ENCODE data around the gene TMEM106C. TPM values are rescaled to one million over a fixed set of nuclear protein-coding genes. Genes with fewer than 3 reads are reported as not detected.

Gene TMEM106C
- total and polyA plus RNA-seq, 8 donors: 24.7 to 44.7 (median 31.7) TPM

- Histone ChIP-seq H3K27me3 (peaks cover 0 to 30% (median 8%) of the 10 kb centered on the region in 4 donors), H3K4me1 (peaks cover 13 to 32% (median 28%) of the 10 kb centered on the region in 3 donors), H3K9me3 (no peaks in the 10 kb centered on the region), H3K4me3 (peak within 1 kb of the TSS in 2 of 4 donors; percentile 16 to 39), H3K27ac (no peak within 1 kb of the TSS), H3K36me3 (no peaks in the 10 kb centered on the region)
- no peak for TF ChIP-seq CTCF (IDR thresholded peaks at IDR 0.05)
- intact Hi-C loops (cut with DNase I): no loop called here
- ATAC-seq (peak in 3 of 4 donors; percentile 11 to 31 (median 20)), FAIRE-seq (no peak), DNase-seq (peak in 2 of 6 donors; percentile 65 to 79)
- 1 to 2% methylated on average over 52 to 83 of the region's 83 CpGs for WGBS, 2 donors
Observed at GRCh38 chr12:48004053-48004941, 40.9 kb downstream of the TMEM106C start, which contains the start of gene COL2A1. COL2A1 (minus strand) TSS chr12:48004476; CDS start chr12:48004321, 155 bp downstream.

DNA sequence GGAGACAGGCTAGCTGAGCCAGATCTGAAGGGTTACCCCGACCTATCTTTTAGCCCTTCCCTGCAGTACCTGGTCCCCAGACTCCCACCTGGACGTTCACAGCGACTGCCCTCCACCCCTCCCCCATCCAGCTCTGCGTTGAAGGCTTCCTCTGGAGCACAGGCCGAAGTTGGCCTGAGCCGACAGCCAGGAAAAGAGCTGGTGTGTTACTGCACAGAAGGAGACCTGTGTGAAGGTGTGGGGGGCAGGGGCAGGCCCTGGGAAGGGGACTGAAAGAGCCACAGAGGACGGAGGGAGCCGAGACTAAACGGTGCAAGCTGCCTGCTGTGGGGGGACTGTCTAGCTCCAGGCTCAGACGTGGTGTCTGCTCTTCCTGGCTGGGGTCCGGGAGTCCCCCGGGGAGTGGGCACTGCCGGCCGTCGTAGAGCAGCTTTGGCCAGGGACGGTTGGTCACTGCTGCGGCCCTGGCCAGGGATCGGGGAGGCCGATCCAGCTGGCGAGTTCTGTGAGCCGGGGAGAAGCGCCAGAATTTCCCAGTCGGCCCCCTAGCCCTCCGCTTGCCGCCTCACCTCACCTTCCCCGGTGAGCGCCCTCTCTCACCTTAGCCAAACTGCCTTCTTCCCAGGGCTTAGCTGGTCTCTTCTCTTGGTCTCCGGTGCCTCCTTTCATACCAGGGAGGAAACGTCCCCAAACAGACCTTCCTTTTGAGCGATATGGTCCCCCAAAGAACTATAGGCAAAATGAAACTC, 41.8 kb downstream of the TMEM106C start:
- Histone ChIP-seq H3K9me3 (no peaks in the 10 kb centered on the region), H3K4me1 (peaks cover 13 to 32% (median 28%) of the 10 kb centered on the region in 3 donors), H3K27ac (no peak overlapping the region), H3K27me3 (peaks cover 0 to 30% (median 8%) of the 10 kb centered on the region in 4 donors), H3K36me3 (no peaks in the 10 kb centered on the region), H3K4me3 (peak overlapping the region in 1 of 4 donors; percentile 39)
- 52 to 57% methylated on average over 30 of the region's 30 CpGs for WGBS, 2 donors
- intact Hi-C loops (cut with DNase I): no loop called here
- ATAC-seq: no peak
- FAIRE-seq: no peak
- no peak for TF ChIP-seq CTCF (IDR thresholded peaks at IDR 0.05)
- DNase-seq: peak in 2 of 6 donors; percentile 48 to 54

- FAIRE-seq: no peak
- no peaks in the 10 kb centered on the region for H3K9me3 ChIP-seq
- peaks cover 13 to 32% (median 28%) of the 10 kb centered on the region in 3 donors for H3K4me1 ChIP-seq
- DNase-seq: no peak
- H3K27me3 ChIP-seq: peaks cover 0 to 30% (median 8%) of the 10 kb centered on the region in 4 donors
- H3K36me3 ChIP-seq: no peaks in the 10 kb centered on the region
- no peak for TF ChIP-seq CTCF (IDR thresholded peaks at IDR 0.05)
- intact Hi-C loops (cut with DNase I): no loop called here
- H3K4me3 ChIP-seq: no peak overlapping the region
- H3K27ac ChIP-seq: no peak overlapping the region
- no peak for ATAC-seq
Observed at GRCh38 chr12:48005750-48006021, 42.3 kb downstream of the TMEM106C start.

GRCh38 chr12:48007206-48007605, 43.8 kb downstream of the TMEM106C start:
- 68 to 76% methylated on average over 4 of the region's 4 CpGs for WGBS, 2 donors
- Histone ChIP-seq H3K4me1 (peaks cover 10 to 22% (median 19%) of the 10 kb centered on the region in 3 donors), H3K4me3 (no peak overlapping the region), H3K27ac (no peak overlapping the region), H3K27me3 (peaks cover 0 to 27% (median 8%) of the 10 kb centered on the region in 4 donors), H3K36me3 (no peaks in the 10 kb centered on the region), H3K9me3 (no peaks in the 10 kb centered on the region)
- no peak for TF ChIP-seq CTCF (IDR thresholded peaks at IDR 0.05)
- no peak for DNase-seq
- no peak for FAIRE-seq
- intact Hi-C loops (cut with DNase I): no loop called here
- ATAC-seq: no peak
